Hepatocyte (in vitro differentiated cells): ENCODE results near the gene HHATL.

Experiments used
- EZH2 ChIP-seq: fragments of 200-600 bp; sonication (generic); IDR thresholded peaks from 2 replicates; pipeline ENCODE4 v1.6.1; 2016; ENCODE audit warnings: antibody characterized with exemption, mild to moderate bottlenecking, borderline replicate concordance
- EZH2phosphoT487 ChIP-seq: fragments of 200-600 bp; sonication (generic); IDR thresholded peaks from one replicate; pipeline ENCODE4 v1.6.1; 2018; ENCODE audit warnings: antibody characterized with exemption, mild to moderate bottlenecking, low read depth, moderate library complexity; ENCODE audit not compliant: unreplicated experiment, severe bottlenecking
- TF ChIP-seq, protein P1 (sequence below): fragments of 200-600 bp; sonication (generic); IDR thresholded peaks from 2 replicates; pipeline ENCODE4 v1.5.1; 2016; ENCODE audit warnings: antibody characterized with exemption, mild to moderate bottlenecking; ENCODE audit not compliant: poor library complexity

DNA sequence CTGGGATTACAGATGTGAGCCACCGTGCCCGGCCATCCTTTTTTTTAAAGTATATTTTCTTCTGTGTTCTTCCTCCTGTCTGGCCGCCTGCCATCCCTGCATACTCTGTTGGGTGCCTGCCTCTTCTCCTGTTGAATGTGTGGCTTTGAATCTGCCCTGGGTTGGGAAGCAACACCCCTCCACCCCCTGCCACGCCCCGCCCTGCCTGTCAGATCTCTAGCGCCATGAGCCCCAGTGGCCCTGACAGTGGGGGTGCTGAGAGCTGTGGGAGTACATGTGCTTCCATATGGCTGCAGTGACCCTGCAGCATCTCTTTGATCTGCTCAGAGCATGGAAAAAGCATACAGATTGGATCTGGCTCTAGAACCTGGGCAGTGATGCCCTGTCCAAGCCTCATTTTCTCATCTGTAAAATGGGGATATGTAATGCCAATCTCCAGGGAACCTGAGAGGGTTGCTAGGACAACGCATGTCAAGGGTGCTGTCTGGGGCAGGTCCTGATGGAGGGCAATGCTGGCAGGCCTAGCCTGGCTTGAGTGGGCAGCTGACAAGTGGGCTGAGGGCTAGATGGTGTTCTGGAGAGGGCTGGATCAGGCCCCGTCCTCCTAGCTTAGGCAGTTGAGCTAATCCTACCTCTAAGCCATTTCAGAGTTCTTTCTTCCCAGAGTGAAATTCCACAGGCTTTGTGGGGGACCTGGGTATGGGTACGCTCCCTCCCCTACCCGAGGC, 46.6 kb upstream of the HHATL start:
- no peak for TF ChIP-seq EZH2
- TF ChIP-seq, protein P1, sequence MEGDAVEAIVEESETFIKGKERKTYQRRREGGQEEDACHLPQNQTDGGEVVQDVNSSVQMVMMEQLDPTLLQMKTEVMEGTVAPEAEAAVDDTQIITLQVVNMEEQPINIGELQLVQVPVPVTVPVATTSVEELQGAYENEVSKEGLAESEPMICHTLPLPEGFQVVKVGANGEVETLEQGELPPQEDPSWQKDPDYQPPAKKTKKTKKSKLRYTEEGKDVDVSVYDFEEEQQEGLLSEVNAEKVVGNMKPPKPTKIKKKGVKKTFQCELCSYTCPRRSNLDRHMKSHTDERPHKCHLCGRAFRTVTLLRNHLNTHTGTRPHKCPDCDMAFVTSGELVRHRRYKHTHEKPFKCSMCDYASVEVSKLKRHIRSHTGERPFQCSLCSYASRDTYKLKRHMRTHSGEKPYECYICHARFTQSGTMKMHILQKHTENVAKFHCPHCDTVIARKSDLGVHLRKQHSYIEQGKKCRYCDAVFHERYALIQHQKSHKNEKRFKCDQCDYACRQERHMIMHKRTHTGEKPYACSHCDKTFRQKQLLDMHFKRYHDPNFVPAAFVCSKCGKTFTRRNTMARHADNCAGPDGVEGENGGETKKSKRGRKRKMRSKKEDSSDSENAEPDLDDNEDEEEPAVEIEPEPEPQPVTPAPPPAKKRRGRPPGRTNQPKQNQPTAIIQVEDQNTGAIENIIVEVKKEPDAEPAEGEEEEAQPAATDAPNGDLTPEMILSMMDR: no peak
- no peak for TF ChIP-seq EZH2phosphoT487
